BJ (cell line): ENCODE results near the gene SLFNL1. TPM values are rescaled to one million over a fixed set of nuclear protein-coding genes. Genes with fewer than 3 reads are reported as not detected.

Source experiments
- CTCF ChIA-PET: fragments of 350-600 bp; formaldehyde crosslinking; extraction: SDS; loops from one replicate; lab custom pipeline; 2021; ENCODE audit warnings: antibody characterized with exemption, inconsistent platforms; lab: Yijun Ruan, JAX
- POLR2A ChIA-PET: fragments of 300-600 bp; sonication (Branson Sonifier 250); formaldehyde crosslinking; extraction: SDS; loops from one replicate; lab custom pipeline; 2021; ENCODE audit warnings: antibody characterized with exemption; lab: Charles Lee
- DNase-seq: peaks from one replicate; pipeline ENCODE4 v3.0.0-alpha.2; 2011; ENCODE audit warnings: low read depth
- H3K27me3 ChIP-seq: 2 replicates; pipeline ENCODE4 v1.6.0; 2011; ENCODE audit warnings: low read length; ENCODE audit not compliant: control insufficient read depth, insufficient read depth
- H3K36me3 ChIP-seq: 2 replicates; pipeline ENCODE4 v1.5.1; 2011; ENCODE audit warnings: low read length; ENCODE audit not compliant: control insufficient read depth, insufficient read depth
- H3K4me3 ChIP-seq: 2 replicates; pipeline ENCODE4 v1.5.1; 2011; ENCODE audit warnings: low read depth, mild to moderate bottlenecking, control low read depth, low read length
- polyA minus RNA-seq: library from RNA; depleted of rRNA, polyadenylated mRNA; stranded (reverse); fragments of >200 nt; gene quantifications from 2 replicates; pipeline ENCODE4 v1.2.3, GENCODE V29; 2011; rRNA and poly(A)+ RNA removed
- polyA plus RNA-seq: library from polyadenylated mRNA; depleted of rRNA; stranded (reverse); fragments of >200 nt; gene quantifications from 2 replicates; pipeline ENCODE4 v1.2.3, GENCODE V29; 2011; rRNA removed
- TF ChIP-seq, protein P1 (sequence below): IDR thresholded peaks from 2 replicates; pipeline ENCODE4 v1.5.1; 2011; ENCODE audit warnings: low read depth, mild to moderate bottlenecking, control low read depth, inconsistent platforms, low read length, moderate library complexity; ENCODE audit not compliant: insufficient read depth

The SLFNL1 gene
- polyA plus RNA-seq (0.06 and 0.10 TPM in 2 replicates), polyA minus RNA-seq (0.21 and 0.47 TPM in 2 replicates)

DNA sequence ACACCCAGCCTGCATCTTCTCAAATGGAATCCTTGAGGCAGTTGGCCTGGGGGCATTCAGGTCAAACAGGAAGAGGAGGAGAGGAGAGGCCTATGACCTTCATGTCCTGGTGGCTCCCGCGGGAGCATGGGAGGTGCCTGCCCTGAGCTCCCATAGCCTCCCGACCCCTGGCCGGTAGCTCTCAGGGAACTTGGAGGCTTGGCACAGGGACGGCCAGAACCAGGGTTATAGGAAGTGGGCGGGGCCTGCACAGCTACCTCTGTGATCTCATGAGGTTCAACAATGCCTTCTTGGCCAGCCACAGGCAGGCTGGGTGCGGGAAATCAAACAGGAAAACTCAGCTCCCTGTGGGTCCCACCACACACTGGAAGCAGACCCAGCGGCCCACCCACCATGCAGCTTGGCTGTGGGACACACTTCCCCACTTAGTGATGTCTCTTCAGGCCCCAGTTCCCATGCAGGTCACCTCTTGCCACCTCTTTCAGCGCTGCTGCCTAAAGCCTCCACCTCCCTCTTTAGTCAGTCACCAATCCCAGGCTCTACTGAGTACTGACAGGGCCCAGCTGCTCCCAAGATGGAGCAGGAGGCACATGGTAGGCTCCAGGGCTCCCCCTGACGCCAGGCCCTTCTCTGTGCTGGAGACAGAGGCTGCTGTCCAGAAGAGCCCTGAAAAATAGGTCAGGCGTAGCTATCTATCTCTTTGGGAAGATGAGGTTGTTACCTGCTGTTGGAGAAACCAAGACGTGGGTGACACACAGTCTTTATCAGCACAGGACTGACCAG lies at the start of gene SLFNL1:
SLFNL1 (minus strand) TSS at position 200 of the 783 bp plus-strand sequence. CDS start 1,065 bp downstream, outside the sequence.
- POLR2A ChIA-PET, result no interaction called here

DNA sequence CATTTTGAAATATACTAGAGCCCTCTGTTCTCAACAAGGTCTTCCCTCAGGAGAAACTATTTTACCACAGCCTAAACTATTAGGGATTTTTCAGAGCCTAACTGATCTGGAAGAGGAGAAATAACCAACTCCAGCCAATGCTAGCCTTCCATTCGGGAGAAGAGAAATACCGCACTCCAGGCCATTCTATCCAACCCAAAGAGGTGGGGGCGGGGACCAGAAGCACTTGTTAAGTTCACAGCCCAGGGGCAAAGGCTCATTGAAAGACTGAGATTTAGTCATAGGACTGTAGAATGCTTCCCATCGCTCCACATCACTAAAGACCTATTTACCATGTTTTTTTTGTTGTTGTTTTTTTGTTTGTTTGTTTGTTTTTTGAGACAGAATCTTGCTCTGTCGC lies 35.4 kb upstream of the SLFNL1 start:
- CTCF ChIA-PET, result no interaction called here
- no peaks in the 10 kb centered on the region; the same call in 1 of the 2 replicates for H3K36me3 ChIP-seq
- POLR2A ChIA-PET, result no interaction called here
- DNase-seq, result no peak
- no peak overlapping the region for H3K4me3 ChIP-seq
- TF ChIP-seq, protein P1, sequence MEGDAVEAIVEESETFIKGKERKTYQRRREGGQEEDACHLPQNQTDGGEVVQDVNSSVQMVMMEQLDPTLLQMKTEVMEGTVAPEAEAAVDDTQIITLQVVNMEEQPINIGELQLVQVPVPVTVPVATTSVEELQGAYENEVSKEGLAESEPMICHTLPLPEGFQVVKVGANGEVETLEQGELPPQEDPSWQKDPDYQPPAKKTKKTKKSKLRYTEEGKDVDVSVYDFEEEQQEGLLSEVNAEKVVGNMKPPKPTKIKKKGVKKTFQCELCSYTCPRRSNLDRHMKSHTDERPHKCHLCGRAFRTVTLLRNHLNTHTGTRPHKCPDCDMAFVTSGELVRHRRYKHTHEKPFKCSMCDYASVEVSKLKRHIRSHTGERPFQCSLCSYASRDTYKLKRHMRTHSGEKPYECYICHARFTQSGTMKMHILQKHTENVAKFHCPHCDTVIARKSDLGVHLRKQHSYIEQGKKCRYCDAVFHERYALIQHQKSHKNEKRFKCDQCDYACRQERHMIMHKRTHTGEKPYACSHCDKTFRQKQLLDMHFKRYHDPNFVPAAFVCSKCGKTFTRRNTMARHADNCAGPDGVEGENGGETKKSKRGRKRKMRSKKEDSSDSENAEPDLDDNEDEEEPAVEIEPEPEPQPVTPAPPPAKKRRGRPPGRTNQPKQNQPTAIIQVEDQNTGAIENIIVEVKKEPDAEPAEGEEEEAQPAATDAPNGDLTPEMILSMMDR, result no peak
- no peaks in the 10 kb centered on the region for H3K27me3 ChIP-seq

More for the DNA sequence above, at the start of gene SLFNL1:
- TF ChIP-seq, protein P1, result 0 out of 2 replicates have a peak, but pooled peaks have one; percentile 16
- no peak for DNase-seq
- Histone ChIP-seq H3K27me3 (no peaks in the 10 kb centered on the region), H3K36me3 (peaks cover 7% of the 10 kb centered on the region), H3K4me3 (no peak within 1 kb of the TSS)
- CTCF ChIA-PET, result interaction anchor here (0.6 to 2.8 kb wide), 6 partner anchors 16 to 497 kb away, joined by 3 to 8 read pairs (median 4); no protein-coding TSS in a partner anchor

DNA sequence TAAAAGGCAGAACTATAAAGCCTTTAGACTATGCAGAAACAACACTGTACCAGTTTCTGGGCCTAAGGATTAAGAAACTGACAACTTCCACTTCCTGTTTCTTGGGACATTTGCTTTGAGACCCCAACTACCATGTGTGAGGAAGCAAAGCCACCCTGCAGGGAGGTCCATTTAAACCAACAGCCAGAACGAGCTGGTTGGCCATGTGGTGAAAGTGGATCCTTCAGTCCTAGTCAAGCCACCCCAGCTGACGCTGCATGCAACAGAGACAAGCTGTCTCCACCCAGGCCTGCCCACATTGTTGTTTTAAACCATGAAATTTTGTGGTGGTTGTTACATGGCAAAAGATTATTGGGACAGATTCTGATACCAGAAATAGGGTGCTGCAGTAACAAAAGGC lies 31.8 kb upstream of the SLFNL1 start:
- H3K27me3 ChIP-seq, result no peaks in the 10 kb centered on the region
- ChIA-PET CTCF (interaction anchor here (1.5 kb wide), 1 partner anchor 9 kb away, joined by 5 read pairs; no protein-coding TSS in a partner anchor), POLR2A (interaction anchor here (0.7 kb wide), 1 partner anchor 86 kb away, joined by 8 read pairs; no protein-coding TSS in a partner anchor)
- TF ChIP-seq, protein P1, result no peak
- H3K4me3 ChIP-seq, result no peak overlapping the region
- H3K36me3 ChIP-seq, result peaks cover 2% of the 10 kb centered on the region; the same call in 1 of the 2 replicates
- DNase-seq, result no peak

DNA sequence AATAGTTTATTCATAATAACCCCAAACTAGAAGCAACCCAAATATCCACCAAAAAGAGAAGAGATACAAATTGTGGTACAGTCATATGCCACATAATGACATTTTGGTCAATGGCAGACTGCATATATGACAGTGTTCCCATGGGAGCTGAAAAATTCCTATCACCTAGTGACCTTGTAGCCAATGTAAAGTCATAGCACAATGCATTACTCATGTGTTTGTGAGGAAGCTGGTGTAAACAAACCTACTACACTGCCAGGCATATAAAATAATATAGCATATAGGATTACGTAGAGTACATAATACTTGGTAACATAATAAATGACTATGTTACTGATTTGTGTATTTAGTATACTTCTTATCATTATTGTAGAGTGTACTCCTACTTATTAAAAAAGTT lies 29.5 kb upstream of the SLFNL1 start:
- H3K4me3 ChIP-seq, result no peak overlapping the region
- no peak for DNase-seq
- POLR2A ChIA-PET, result no interaction called here
- no peaks in the 10 kb centered on the region for H3K27me3 ChIP-seq
- H3K36me3 ChIP-seq, result peaks cover 5% of the 10 kb centered on the region; the same call in 1 of the 2 replicates
- CTCF ChIA-PET, result interaction anchor here (1.1 kb wide), 1 partner anchor 12 kb away, joined by 3 read pairs; no protein-coding TSS in a partner anchor
- TF ChIP-seq, protein P1, result no peak

DNA sequence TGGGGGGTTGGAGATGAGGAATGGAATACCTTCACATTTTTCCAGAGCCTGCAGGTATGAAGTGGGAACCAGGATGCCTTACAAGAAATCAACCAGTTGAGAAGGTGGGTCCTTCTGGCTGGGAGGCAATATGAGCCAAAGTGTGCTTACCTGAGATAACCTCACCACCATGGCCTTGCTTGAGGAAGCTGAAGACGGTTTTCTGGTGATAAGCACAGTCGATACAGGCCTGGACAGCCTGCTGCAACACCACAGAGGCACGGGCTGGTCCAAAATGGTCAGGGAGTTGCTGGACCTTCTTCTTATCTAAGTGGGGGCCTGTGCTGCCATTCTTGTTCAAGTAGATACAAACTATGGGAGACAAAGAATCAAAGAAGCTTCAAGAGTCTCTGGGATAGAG lies 27.0 kb upstream of the SLFNL1 start:
- ChIA-PET POLR2A (no interaction called here), CTCF (no interaction called here)
- Histone ChIP-seq H3K27me3 (no peaks in the 10 kb centered on the region), H3K4me3 (no peak overlapping the region), H3K36me3 (peaks cover 7% of the 10 kb centered on the region; the same call in 1 of the 2 replicates)
- TF ChIP-seq, protein P1, result no peak
- no peak for DNase-seq
